Measurements from ENCODE around the gene CREB1.

GRCh38 chr2:207523005-207523404, 6.8 kb upstream of the CREB1 start:
- TF ChIP-seq, protein P1, sequence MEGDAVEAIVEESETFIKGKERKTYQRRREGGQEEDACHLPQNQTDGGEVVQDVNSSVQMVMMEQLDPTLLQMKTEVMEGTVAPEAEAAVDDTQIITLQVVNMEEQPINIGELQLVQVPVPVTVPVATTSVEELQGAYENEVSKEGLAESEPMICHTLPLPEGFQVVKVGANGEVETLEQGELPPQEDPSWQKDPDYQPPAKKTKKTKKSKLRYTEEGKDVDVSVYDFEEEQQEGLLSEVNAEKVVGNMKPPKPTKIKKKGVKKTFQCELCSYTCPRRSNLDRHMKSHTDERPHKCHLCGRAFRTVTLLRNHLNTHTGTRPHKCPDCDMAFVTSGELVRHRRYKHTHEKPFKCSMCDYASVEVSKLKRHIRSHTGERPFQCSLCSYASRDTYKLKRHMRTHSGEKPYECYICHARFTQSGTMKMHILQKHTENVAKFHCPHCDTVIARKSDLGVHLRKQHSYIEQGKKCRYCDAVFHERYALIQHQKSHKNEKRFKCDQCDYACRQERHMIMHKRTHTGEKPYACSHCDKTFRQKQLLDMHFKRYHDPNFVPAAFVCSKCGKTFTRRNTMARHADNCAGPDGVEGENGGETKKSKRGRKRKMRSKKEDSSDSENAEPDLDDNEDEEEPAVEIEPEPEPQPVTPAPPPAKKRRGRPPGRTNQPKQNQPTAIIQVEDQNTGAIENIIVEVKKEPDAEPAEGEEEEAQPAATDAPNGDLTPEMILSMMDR (IDR thresholded peaks at IDR 0.05), result no peak
- no peak for TF ChIP-seq POLR2A (IDR thresholded peaks at IDR 0.05)

Measured in thyroid gland (tissue), 4 donors.